Esophagus (tissue), 2 donors: Measurements from ENCODE around the gene HPX. TPM values are rescaled to one million over a fixed set of nuclear protein-coding genes. Genes with fewer than 3 reads are reported as not detected.

Source experiments
- H3K27ac ChIP-seq, 2 donors: one replicate each; pipeline ENCODE4 v1.5.1; 2013; ENCODE audit warnings: low read depth in 2 of 2, mild to moderate bottlenecking in 2 of 2, inconsistent platforms in 1 of 2, low read length in 1 of 2, moderate library complexity in 1 of 2
- H3K27me3 ChIP-seq, 2 donors: one replicate each; pipeline ENCODE4 v1.6.1; 2013; ENCODE audit warnings: low read length in 2 of 2, control low read depth in 1 of 2, mild to moderate bottlenecking in 1 of 2; ENCODE audit not compliant: insufficient read depth in 2 of 2, control insufficient read depth in 1 of 2
- H3K36me3 ChIP-seq, 2 donors: one replicate each; pipeline ENCODE4 v1.6.1; 2013; ENCODE audit warnings: low read length in 1 of 2; ENCODE audit not compliant: control insufficient read depth in 2 of 2, insufficient read depth in 2 of 2
- H3K4me1 ChIP-seq, 2 donors: one replicate each; pipeline ENCODE4 v1.6.1; 2013; ENCODE audit warnings: low read length in 1 of 2; ENCODE audit not compliant: control insufficient read depth in 2 of 2, insufficient read depth in 2 of 2
- H3K4me3 ChIP-seq, 2 donors: one replicate each; pipeline ENCODE4 v1.5.1; 2013; ENCODE audit warnings: low read length in 2 of 2, mild to moderate bottlenecking in 2 of 2, low read depth in 1 of 2, moderate library complexity in 1 of 2
- H3K9me3 ChIP-seq, 2 donors: one replicate each; pipeline ENCODE4 v1.6.1; 2013; ENCODE audit warnings: mild to moderate bottlenecking in 2 of 2, low read depth in 1 of 2, low read length in 1 of 2, moderate library complexity in 1 of 2; ENCODE audit not compliant: control insufficient read depth in 2 of 2, insufficient read depth in 1 of 2
- WGBS, 2 donors: extraction: QIAGEN DNeasy Blood & Tissue Kit; methylation state at CpG; one replicate each; pipeline ENCODE4 v1.1.7; 2013; 5-methylcytosine and 5-hydroxymethylcytosine counted together
- polyA plus RNA-seq, 2 donors: library from polyadenylated mRNA; stranded (reverse); fragments of 200-250 nt; gene quantifications; one replicate each; pipeline ENCODE4 v1.2.3, GENCODE V29; 2013
- donor health status: healthy with polysubstance abuse.
- donor health status: Bipolar disorder and iron deficiency.

HPX gene
- polyA plus RNA-seq, 2 donors, result 0.26 to 0.55 TPM

DNA sequence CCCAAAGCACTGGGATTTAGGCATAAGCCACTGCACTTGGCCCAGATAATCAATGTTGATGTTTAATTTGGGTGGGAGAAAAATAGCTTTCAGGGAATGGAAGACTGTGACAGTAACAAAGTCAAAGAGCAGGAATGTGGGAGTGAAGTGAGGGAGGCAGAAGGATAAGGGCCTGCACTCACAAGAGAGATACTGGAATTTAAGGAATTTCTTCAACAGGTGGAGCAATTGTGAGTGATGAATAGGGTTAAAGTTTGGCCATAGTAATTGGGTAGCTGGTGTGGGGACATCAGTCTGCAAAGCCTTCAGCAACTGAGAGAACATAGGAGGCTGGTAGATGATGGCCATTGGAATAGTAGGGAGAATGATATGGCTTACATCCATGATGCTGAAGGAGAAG is 13.3 kb downstream of the HPX start:
- Histone ChIP-seq H3K4me3 (no peak overlapping the region), H3K9me3 (no peaks in the 10 kb centered on the region), H3K27ac (no peak overlapping the region), H3K27me3 (no peaks in the 10 kb centered on the region), H3K36me3 (no peaks in the 10 kb centered on the region), H3K4me1 (no peaks in the 10 kb centered on the region)

DNA sequence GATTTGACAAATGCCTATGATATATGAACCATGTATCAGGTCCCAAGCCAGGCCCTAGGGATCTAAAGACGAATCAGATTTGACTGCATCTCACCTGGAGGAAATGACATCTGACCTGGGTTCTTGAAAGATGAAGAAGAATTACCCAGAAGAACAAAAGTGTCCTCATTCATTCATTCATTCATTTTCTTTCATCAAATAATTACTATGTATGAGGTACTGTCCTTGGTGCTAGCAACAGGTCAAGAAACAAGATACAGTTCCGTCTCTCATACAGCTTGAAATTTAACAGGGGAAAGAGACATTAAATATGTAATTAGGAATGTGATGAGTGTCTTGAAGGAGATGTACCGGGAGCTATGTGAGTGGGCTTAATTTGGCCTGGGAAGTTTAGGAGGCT is 20.1 kb downstream of the HPX start:
- H3K27ac ChIP-seq, result no peak overlapping the region
- no peak overlapping the region for H3K4me3 ChIP-seq
- H3K36me3 ChIP-seq, result no peaks in the 10 kb centered on the region
- H3K27me3 ChIP-seq, result no peaks in the 10 kb centered on the region
- peaks cover 2 to 4% of the 10 kb centered on the region in 2 donors for H3K4me1 ChIP-seq
- H3K9me3 ChIP-seq, result no peaks in the 10 kb centered on the region
- 93 to 94% methylated on average over 3 of the region's 3 CpGs for WGBS, 2 donors

DNA sequence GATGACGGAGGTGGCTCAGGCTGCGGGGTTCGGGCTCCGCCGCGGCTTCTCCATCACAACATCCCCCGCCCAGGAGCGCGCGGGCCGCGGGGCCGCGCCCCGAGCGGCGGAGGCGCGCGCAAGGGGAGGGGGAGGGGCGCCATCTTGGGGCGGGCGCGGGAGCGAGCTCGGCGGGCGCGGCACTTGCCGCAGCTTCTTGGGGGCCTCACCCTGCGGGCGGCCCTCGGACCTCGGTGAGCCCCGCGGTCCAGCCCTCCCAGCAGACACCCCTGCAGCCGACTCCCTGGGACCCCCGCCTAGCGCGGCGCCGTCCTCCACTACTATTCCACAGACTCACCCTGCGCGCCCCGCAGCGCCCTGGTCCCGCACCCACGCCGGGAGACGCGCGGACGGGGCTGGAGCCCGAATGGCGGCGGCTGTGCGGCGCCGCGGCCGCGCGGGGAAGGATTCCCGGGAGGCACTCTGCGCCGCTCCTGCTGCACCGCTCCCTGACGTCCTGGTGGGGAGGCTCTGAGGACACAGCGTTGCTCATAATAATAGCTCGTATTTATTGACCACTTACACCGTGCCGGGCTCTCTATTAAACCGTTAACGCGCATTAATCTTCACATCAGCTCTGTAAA is 21.7 kb downstream of the HPX start, which contains the start of gene APBB1:
Gene APBB1, minus strand, starts transcription at position 86 of the 623 bp plus-strand sequence. CDS start 7,747 bp downstream, outside the sequence.
- 0% methylated on average over 35 to 75 of the region's 75 CpGs for WGBS, 2 donors
- H3K9me3 ChIP-seq, result no peaks in the 10 kb centered on the region
- H3K27ac ChIP-seq, result peak within 1 kb of the TSS; percentile 83 to 87
- H3K36me3 ChIP-seq, result no peaks in the 10 kb centered on the region
- peaks cover 2 to 4% of the 10 kb centered on the region in 2 donors for H3K4me1 ChIP-seq
- H3K27me3 ChIP-seq, result no peaks in the 10 kb centered on the region
- H3K4me3 ChIP-seq, result peak within 1 kb of the TSS; percentile 70 to 85

DNA sequence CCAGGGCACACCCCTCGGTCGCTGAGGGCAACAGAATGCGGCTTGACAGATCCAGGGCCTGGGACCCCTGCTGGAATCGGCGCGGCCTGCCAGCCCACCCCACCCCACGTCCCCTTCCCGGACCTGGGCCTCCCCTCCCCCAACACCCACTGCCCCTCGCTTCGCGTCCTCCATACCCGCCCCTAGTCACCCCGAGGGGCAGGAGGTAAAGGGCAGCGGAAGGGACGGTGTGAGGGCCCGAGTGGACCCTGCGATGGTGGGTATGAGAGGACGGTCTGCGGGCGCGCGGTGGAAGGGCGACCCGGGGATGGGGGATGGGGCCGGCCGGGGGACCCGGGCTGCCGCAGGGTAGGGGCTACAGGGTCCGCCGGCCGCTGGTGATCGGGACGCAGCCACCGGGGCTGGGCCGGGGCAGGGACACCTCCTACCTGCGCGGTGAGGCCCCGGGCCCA is 22.2 kb downstream of the HPX start:
- H3K36me3 ChIP-seq, result no peaks in the 10 kb centered on the region
- WGBS, 2 donors, result 1% methylated on average over 37 to 38 of the region's 38 CpGs
- H3K4me1 ChIP-seq, result peaks cover 2 to 4% of the 10 kb centered on the region in 2 donors
- H3K4me3 ChIP-seq, result peak overlapping the region; percentile 70 to 85
- no peaks in the 10 kb centered on the region for H3K27me3 ChIP-seq
- H3K27ac ChIP-seq, result peak overlapping the region; percentile 72 to 87
- no peaks in the 10 kb centered on the region for H3K9me3 ChIP-seq

DNA sequence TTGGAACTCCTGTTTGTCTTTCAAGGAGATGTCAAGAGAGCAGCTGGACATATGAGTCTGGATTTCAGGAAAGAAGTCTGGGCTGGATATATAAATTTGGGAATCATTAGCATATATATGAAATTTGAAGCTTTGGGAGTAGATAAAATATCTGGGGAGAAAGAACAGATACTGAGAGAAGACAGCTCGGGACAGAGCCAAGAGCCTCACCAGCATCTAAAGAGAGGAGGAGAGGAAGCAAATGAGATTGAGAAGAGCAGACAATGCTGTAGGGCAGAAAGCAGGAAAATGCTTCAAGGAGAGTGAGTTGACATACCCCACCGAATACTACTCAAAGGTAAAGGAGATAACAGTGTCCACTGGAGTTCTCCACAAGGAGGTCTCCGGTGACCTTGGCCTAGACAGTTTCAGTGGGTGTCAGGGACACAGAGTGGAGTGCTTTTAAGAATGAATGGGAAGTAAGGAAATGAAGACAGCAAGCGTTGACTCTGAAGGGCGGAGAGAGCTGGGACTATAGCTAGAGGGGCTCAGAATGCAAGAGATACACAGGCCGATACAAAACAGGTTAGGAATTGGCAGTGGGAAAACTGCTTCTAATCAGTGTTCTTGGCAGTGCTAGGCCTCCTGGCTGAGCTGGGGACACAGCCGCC is 22.8 kb downstream of the HPX start:
- H3K4me3 ChIP-seq, result peak overlapping the region; percentile 70 to 85
- WGBS, 2 donors, result 35 to 36% methylated on average over 7 of the region's 7 CpGs
- H3K9me3 ChIP-seq, result no peaks in the 10 kb centered on the region
- no peaks in the 10 kb centered on the region for H3K36me3 ChIP-seq
- peaks cover 2 to 4% of the 10 kb centered on the region in 2 donors for H3K4me1 ChIP-seq
- H3K27ac ChIP-seq, result peak overlapping the region in 1 of 2 donors; percentile 87
- H3K27me3 ChIP-seq, result no peaks in the 10 kb centered on the region

DNA sequence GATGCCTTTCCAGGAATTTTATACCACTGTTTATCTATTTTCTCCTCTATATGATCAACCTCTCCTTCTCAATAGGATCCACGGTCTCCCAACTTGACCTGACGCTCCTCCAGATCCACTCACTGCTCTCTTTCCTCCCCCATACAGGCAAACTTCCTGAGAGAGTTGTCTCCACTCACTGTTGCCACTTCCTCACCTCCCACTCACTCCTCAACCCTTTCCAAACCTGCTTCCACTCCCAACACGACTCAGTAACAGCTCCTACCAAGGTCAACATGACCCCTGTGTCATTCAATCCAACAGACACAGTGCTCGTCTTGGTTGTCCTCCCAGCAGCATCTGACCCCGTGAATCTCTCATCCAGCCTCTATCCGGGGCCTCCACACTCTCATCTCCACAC is 25.0 kb downstream of the HPX start:
- Histone ChIP-seq H3K4me1 (peaks cover 2 to 4% of the 10 kb centered on the region in 2 donors), H3K27me3 (no peaks in the 10 kb centered on the region), H3K4me3 (no peak overlapping the region), H3K27ac (no peak overlapping the region), H3K36me3 (no peaks in the 10 kb centered on the region), H3K9me3 (no peaks in the 10 kb centered on the region)
- 80 to 83% methylated on average over 6 of the region's 6 CpGs for WGBS, 2 donors

DNA sequence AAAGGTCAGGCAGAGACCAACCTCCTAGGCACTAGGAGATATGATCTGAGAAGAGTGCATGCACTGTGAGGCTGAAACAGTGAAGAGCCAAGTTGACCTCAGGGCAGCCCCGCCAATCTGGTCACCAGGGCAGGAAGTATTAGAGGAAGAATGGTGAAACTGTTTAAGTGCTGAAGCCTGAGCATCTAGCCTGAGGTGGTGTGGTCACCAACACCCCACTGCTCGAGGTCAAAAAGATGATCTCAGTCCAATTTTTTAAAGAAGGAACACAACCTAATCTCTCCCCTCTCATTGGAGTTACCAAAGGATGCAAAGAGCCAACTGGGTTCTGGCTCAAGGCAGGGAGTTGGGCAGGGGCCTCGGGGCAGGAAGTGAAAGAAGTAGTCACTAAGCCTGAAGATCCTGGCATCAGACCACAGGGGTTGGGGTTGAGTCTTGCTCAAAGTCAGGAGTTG is 25.9 kb downstream of the HPX start:
- WGBS, 2 donors, result 68 to 72% methylated on average over 3 of the region's 3 CpGs
- Histone ChIP-seq H3K27ac (no peak overlapping the region), H3K27me3 (no peaks in the 10 kb centered on the region), H3K9me3 (no peaks in the 10 kb centered on the region), H3K36me3 (no peaks in the 10 kb centered on the region), H3K4me1 (peaks cover 2 to 4% of the 10 kb centered on the region in 2 donors), H3K4me3 (no peak overlapping the region)

DNA sequence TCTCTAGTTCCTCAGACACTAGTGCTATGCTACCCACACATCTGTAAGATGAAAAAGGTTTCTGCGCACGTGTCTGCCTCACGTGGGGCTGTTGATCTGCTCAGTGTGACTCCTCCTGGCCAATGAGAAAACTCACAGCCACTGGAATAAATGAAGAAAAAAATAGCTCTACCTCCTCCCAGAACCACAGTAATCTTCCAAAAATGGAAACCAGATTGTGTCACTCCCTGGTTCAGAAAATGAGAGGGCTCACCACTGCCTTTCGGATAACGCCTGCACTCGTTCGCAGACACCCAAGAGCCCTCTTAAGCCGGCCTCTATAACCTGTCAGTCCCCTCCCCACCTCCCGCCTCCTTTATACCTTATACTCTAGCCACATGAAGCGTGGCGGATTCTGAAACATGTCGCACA is 27.0 kb downstream of the HPX start:
- Histone ChIP-seq H3K4me1 (peaks cover 2 to 4% of the 10 kb centered on the region in 2 donors), H3K27me3 (no peaks in the 10 kb centered on the region), H3K36me3 (no peaks in the 10 kb centered on the region), H3K4me3 (no peak overlapping the region), H3K27ac (no peak overlapping the region), H3K9me3 (no peaks in the 10 kb centered on the region)
- 82 to 86% methylated on average over 12 of the region's 12 CpGs for WGBS, 2 donors

DNA sequence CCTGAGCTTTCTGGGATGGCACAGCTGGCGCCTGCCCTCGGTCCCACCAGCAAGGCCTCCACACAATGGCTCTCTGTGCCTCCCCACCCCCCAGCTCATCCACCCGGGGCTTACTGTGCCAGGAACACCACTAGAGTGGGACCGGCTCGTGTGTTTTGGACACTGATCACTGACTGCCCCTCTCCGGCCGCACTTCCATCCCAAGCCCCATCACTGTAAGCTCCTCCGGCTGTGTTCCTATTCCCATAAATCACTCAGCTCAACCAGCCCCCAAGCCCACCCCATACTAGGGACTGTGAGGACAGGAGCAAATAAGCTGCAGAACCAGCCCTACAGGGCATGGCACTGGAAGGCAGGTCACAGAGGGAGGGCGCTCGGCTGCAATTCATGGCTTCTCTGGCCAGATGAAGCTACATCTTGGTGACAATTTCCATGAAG is 29.2 kb downstream of the HPX start:
- H3K27ac ChIP-seq, result no peak overlapping the region
- no peaks in the 10 kb centered on the region for H3K9me3 ChIP-seq
- no peaks in the 10 kb centered on the region for H3K27me3 ChIP-seq
- H3K4me1 ChIP-seq, result peaks cover 0 to 4% of the 10 kb centered on the region in 2 donors
- 90 to 96% methylated on average over 10 of the region's 10 CpGs for WGBS, 2 donors
- no peaks in the 10 kb centered on the region for H3K36me3 ChIP-seq
- H3K4me3 ChIP-seq, result no peak overlapping the region
